ENCODE measurements around the gene RNF224.

Gene RNF224

DNA sequence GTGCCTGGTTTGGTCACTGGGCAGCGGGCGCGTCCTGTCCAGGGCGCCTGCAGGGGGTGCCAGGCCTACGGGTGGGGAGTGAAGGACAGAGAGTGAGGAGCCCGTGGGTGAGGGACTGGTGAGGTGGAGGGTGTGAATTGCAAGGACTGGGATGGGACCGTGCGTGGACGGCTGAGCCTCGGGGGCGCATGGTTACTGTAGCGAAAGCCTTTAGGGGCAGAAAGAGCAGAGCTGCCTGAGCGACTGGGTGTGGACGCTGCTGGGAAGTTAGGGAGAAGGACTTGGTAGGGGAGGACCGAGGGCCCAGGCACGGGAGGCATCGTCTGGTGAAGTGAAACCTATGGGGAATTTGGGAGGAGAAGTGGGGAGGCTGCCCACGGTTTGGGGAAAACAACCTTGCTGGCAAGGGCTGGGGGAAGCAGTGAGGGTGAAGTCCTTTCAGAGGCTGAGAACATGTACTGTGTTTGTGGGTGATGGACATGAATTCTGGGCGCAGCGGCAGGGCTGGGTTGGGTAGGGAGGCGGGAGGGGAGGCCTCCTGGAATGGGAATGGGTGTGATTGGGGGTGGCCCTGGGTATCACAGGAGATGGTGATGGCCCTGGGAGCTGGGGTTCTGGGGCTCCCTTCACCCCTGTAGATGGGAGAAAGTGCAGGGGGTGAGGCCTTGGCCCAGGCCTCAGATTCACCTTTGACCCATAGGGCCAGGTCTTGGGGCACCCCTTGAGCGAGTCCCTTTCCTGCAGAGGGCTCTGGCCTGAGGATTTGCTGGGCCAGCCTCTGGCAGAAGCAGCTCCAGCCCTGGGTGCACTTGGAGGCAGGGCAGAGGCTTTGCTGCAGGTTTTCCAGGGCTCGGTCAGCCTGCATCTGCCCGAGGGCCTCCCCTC, 48.5 kb downstream of the RNF224 start:
- no peak for DNase-seq

DNA sequence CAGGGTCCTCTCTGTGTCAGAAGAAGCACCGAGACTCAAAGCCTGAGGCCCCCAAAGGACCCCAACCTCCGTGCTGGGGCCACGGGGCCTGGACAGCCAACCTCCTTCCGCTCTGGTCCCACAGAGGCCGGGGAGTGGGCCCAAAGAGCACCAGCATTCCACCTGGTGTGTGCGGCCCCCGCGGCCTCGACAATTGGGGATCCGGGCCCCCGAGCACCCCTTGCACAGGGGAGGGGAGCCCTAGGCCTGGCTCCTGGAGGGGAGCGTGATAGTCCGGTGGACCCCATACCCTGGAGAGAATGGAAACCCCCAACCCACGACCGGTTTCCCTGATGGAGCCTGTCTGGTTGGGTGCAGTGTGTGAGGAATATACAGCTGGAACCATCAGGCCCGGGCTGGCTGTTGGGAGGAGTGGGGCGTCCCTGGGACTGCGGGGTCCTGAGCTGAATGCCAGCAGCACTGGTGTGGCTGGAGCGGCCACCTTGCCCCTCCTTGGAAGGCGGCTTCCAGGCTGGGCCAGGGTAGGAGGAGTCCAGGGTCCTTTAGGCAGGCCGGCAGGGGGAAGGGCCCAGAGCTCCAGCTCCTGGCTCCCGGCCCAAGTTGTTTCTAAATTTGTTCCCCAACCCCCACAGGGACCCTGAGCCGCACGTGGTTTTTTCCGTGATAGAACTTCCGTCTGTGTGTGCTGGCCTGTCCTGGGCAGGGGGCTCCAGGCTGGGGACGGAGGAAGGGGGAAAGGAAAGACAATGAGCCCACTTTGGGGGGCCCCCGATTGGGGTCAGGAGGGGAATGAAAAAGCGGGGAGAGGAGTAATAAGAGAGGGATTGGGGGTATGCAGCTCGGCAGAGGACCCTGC, 49.4 kb downstream of the RNF224 start:
- no peak for DNase-seq

DNA sequence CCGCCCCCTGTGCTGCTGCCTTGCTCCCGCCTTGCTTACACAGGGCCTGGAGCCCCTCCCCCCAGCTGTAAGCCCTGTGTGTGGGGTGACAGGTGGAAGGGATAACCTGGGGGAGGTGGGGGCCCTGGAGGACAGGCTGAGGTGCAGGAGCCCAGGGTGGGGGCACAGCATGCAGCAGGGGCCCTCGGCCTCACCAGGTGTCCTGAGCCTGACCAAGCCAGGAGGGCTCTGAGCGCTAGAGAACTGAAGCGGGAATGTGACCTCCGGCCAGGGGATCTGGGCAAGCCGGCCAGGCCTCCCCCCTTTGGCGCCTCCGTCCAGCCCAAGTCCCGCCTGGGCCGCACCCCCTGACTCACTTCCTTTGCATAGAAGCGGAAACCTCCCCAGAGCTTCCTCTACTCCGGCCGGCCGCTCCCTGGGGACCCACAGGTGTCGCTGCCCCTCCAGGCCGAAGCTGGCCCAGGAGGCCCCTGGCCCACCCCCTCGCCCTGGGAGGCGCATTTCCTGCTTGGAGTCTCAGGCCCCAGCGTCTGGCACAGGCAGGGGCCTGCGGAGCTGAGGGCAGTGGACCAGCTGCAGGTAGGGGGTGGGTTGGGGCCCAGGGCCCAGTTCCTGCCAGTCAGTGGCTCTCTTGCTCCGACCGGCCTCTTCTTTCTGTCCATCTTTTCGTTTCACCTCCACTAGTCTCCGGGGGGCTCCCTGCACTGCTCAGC, 50.2 kb downstream of the RNF224 start, which contains the start of gene TOR4A:
Gene TOR4A (plus strand): TSS at position 398 of the 713 bp plus-strand sequence. CDS start 964 bp downstream, outside the sequence.
- DNase-seq = no peak

DNA sequence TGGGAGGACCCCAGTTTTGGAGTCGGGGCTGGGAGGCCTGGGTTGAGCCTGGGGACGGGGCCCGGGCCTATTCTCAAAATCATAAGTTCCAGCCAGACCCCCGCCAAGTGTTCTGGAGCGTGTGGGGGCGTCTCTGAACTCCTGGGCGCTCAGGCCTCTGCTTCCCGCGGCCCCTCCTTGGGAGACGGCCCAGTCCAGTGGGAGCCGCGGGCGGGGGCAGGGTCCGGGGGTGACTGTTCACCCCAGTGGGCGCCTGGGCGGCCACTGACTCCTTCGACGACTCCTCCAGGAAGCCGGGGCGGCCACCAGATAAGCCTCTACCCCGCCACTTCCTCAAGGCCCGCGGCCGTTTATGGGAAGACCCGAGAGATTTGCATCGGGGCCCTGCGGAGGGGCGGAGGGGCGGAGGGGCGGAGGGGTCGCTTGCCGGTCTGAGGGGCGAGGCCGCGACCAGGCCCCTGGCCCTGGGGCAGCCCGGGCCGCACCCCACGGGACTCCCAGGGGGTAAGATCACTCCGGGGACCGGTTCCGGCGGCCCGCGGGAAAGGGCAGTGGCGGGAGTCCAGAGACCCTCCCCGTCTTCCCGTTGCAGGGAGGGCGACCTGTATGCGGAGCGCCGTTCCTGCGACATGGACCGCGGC, 50.9 kb downstream of the RNF224 start:
- no peak for DNase-seq

All from activated CD4-positive, alpha-beta T cell treated with anti-CD3 and anti-CD28 coated beads, Interleukin-2, amount 50 U/mL, for 1 hour (primary cell).